OCI-LY1 (cell line): ENCODE results near the gene GGNBP2.

Experiments used
- H2AFZ ChIP-seq: fragments of 200-600 bp; sonication (generic), shearing (Covaris generic); 2 replicates; pipeline ENCODE4 v1.6.0; 2014; ENCODE audit warnings: antibody characterized with exemption, mild to moderate bottlenecking, low read length
- H3F3A ChIP-seq: fragments of 200-600 bp; sonication (generic), shearing (Covaris generic); 2 replicates; pipeline ENCODE4 v1.6.0; 2014; ENCODE audit warnings: mild to moderate bottlenecking, antibody characterized with exemption, low read length, moderate library complexity; ENCODE audit not compliant: insufficient read depth
- H3K27ac ChIP-seq: fragments of 200-600 bp; sonication (generic); 2 replicates; pipeline ENCODE4 v1.5.1; 2014; ENCODE audit warnings: low read length, mixed run types, mild to moderate bottlenecking, low read depth; ENCODE audit not compliant: poor library complexity, severe bottlenecking
- H3K27me3 ChIP-seq: fragments of 200-600 bp; sonication (generic); 2 replicates; pipeline ENCODE4 v1.6.0; 2014; ENCODE audit warnings: antibody characterized with exemption, mild to moderate bottlenecking, low read length, moderate library complexity; ENCODE audit not compliant: insufficient read depth
- H3K36me3 ChIP-seq: fragments of 200-600 bp; sonication (generic); 2 replicates; pipeline ENCODE4 v1.6.1; 2014; ENCODE audit warnings: mild to moderate bottlenecking, antibody characterized with exemption, low read length, moderate library complexity, mixed read lengths; ENCODE audit not compliant: insufficient read depth
- H3K4me1 ChIP-seq: fragments of 200-600 bp; sonication (generic); 2 replicates; pipeline ENCODE4 v1.5.1; 2014; ENCODE audit warnings: mild to moderate bottlenecking, low read length, moderate library complexity; ENCODE audit not compliant: insufficient read depth, severe bottlenecking
- H3K4me2 ChIP-seq: fragments of 200-600 bp; sonication (generic), shearing (Covaris generic); 2 replicates; pipeline ENCODE4 v1.6.1; 2014; ENCODE audit warnings: low read length
- H3K4me3 ChIP-seq: fragments of 200-600 bp; sonication (generic); 2 replicates; pipeline ENCODE4 v1.5.1; 2014; ENCODE audit warnings: low read length, low read depth, mild to moderate bottlenecking, mixed read lengths; ENCODE audit not compliant: poor library complexity, severe bottlenecking
- H3K79me2 ChIP-seq: fragments of 200-600 bp; shearing (Covaris generic); 2 replicates; pipeline ENCODE4 v1.6.1; 2016; ENCODE audit warnings: mixed run types, low read length, mixed read lengths; ENCODE audit not compliant: insufficient read depth
- H3K9ac ChIP-seq: fragments of 200-600 bp; sonication (generic), shearing (Covaris generic); 2 replicates; pipeline ENCODE4 v1.6.1; 2014; ENCODE audit warnings: mild to moderate bottlenecking, low read length, mixed read lengths
- H3K9me2 ChIP-seq: fragments of 200-600 bp; sonication (generic), shearing (Covaris generic); 2 replicates; pipeline ENCODE4 v1.6.1; 2014; ENCODE audit warnings: low read depth, mild to moderate bottlenecking, low read length, mixed read lengths
- H3K9me3 ChIP-seq: fragments of 200-600 bp; shearing (Covaris generic); 2 replicates; pipeline ENCODE4 v1.6.1; 2014; ENCODE audit warnings: low read length, mixed read lengths
- H4K20me1 ChIP-seq: fragments of 200-600 bp; sonication (generic), shearing (Covaris generic); 2 replicates; pipeline ENCODE4 v1.6.0; 2016; ENCODE audit warnings: mild to moderate bottlenecking, low read length; ENCODE audit not compliant: insufficient read depth
- EZH2 ChIP-seq: fragments of 200-600 bp; sonication (generic), shearing (Covaris generic); IDR thresholded peaks from 2 replicates; pipeline ENCODE4 v1.8.0; 2017; ENCODE audit warnings: borderline replicate concordance, mixed run types, mild to moderate bottlenecking, antibody characterized with exemption, low read length, moderate library complexity, mixed read lengths
- TF ChIP-seq, protein P1 (sequence below): fragments of 200-600 bp; sonication (generic), shearing (Covaris generic); IDR thresholded peaks from 2 replicates; pipeline ENCODE4 v1.5.1; 2017; ENCODE audit warnings: mild to moderate bottlenecking, antibody characterized with exemption, low read length, moderate library complexity, mixed read lengths

GGNBP2 gene

DNA sequence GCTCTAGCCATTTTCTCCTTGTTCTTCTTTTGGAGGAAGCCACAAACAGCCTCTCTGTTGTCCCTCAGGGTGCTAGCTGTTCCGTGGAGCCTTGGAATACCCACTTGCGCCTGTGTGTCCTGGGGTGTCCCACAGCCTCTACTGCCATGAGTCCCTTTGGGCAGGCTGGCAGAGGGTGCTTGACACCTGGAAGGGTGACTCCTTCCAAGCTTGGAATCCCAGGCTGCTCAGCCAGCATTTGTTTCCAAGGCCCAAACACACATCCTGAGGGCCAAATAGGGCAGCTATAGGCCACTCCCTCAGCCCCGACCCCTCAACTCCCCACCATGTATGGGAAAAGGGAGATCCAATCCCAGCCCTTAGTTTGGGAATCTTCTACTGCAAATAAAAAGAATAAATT, 43.4 kb upstream of the GGNBP2 start:
- Histone ChIP-seq H3K4me3 (no peak overlapping the region), H3F3A (no peaks in the 10 kb centered on the region), H3K4me2 (no peak overlapping the region), H3K79me2 (no peaks in the 10 kb centered on the region), H3K4me1 (no peaks in the 10 kb centered on the region), H3K36me3 (peaks cover 74% of the 10 kb centered on the region), H3K9ac (no peak overlapping the region), H4K20me1 (no peaks in the 10 kb centered on the region), H3K9me2 (no peaks in the 10 kb centered on the region), H2AFZ (no peak overlapping the region), H3K9me3 (no peaks in the 10 kb centered on the region), H3K27me3 (no peaks in the 10 kb centered on the region), H3K27ac (no peak overlapping the region)
- TF ChIP-seq, protein P1, sequence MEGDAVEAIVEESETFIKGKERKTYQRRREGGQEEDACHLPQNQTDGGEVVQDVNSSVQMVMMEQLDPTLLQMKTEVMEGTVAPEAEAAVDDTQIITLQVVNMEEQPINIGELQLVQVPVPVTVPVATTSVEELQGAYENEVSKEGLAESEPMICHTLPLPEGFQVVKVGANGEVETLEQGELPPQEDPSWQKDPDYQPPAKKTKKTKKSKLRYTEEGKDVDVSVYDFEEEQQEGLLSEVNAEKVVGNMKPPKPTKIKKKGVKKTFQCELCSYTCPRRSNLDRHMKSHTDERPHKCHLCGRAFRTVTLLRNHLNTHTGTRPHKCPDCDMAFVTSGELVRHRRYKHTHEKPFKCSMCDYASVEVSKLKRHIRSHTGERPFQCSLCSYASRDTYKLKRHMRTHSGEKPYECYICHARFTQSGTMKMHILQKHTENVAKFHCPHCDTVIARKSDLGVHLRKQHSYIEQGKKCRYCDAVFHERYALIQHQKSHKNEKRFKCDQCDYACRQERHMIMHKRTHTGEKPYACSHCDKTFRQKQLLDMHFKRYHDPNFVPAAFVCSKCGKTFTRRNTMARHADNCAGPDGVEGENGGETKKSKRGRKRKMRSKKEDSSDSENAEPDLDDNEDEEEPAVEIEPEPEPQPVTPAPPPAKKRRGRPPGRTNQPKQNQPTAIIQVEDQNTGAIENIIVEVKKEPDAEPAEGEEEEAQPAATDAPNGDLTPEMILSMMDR, result no peak
- no peak for TF ChIP-seq EZH2

DNA sequence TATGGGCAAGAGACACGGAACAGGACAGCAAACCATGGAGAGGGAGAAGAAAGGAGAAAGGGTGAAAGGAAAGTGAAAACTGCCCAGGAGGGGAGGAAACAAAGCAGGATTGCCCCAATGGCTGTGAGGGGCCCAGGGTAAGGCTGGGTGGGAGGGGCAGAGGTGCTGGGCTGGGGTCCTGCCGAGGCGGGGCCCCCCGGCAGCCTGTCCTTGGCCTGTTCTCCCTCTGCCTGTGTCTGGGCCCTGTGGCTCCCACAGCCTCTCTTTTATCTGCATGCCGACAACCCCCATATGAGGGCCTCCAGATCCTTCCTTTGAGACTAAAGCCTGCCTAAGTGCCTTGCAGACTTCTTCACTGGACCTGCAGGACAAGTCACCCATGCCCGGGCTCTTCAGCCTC, 42.8 kb upstream of the GGNBP2 start:
- Histone ChIP-seq H3K9ac (no peak overlapping the region), H3K4me1 (no peaks in the 10 kb centered on the region), H4K20me1 (no peaks in the 10 kb centered on the region), H3K4me3 (no peak overlapping the region), H3F3A (no peaks in the 10 kb centered on the region), H3K4me2 (no peak overlapping the region), H2AFZ (no peak overlapping the region), H3K36me3 (peaks cover 74% of the 10 kb centered on the region), H3K79me2 (no peaks in the 10 kb centered on the region), H3K27ac (no peak overlapping the region), H3K27me3 (no peaks in the 10 kb centered on the region), H3K9me3 (no peaks in the 10 kb centered on the region), H3K9me2 (no peaks in the 10 kb centered on the region)
- TF ChIP-seq EZH2, result no peak
- TF ChIP-seq, protein P1, result no peak

DNA sequence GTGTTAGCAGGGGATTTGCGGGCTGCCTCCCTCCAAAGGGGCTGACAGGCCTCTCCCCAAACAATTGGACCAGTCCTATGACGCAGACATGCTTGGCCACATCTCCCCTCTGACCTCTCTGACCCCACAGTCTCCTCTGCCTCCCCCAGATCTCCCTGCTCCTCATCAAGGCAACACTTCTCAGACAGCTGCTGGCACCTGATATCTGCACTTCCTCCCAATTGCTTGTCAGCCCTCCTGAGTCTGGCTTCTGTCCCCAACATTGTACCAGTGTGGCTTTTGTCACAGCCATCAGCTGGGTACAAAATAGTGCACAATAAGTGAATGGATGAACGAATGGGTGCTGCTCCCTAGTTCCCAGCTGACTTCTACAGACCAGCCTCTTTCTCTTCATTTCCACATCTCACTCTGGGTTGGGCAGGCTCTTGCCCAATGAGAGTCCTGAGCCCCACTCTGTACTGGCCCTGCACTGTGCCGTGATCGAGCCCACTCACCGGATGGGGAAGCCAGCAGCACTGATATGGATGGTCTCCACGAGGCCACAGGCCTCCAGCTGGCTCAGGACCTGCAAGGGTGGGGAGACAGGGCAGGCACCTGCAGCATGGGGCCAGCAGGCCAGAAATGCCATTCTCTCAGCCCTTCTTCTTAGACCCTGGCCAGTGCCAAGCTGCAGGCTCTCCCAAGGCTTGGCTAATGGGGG, 41.1 kb upstream of the GGNBP2 start:
- no peaks in the 10 kb centered on the region for H3K9me3 ChIP-seq
- no peak overlapping the region for H3K9ac ChIP-seq
- H3K79me2 ChIP-seq, result no peaks in the 10 kb centered on the region
- no peak for TF ChIP-seq EZH2
- TF ChIP-seq, protein P1, result no peak
- H3K4me1 ChIP-seq, result no peaks in the 10 kb centered on the region
- no peaks in the 10 kb centered on the region for H3K9me2 ChIP-seq
- H3K27me3 ChIP-seq, result no peaks in the 10 kb centered on the region
- no peak overlapping the region for H2AFZ ChIP-seq
- no peaks in the 10 kb centered on the region for H3F3A ChIP-seq
- no peaks in the 10 kb centered on the region for H4K20me1 ChIP-seq
- H3K36me3 ChIP-seq, result peaks cover 65% of the 10 kb centered on the region
- H3K27ac ChIP-seq, result no peak overlapping the region
- H3K4me3 ChIP-seq, result no peak overlapping the region
- no peak overlapping the region for H3K4me2 ChIP-seq
